IPS DF 6.9 (cell line): ENCODE measurements around the gene SREK1.

ENCODE experiments used
- DNase-seq: peaks from one replicate; pipeline ENCODE4 v3.0.0-alpha.2; 2013; ENCODE audit warnings: low read depth, low spot score
- H3K27ac ChIP-seq: one replicate; pipeline ENCODE4 v1.5.1; 2013; ENCODE audit warnings: low read length, control low read depth
- H3K27me3 ChIP-seq: 2 replicates; pipeline ENCODE4 v1.6.1; 2013; ENCODE audit warnings: mild to moderate bottlenecking, low read length; ENCODE audit not compliant: control insufficient read depth, insufficient read depth
- H3K36me3 ChIP-seq: 2 replicates; pipeline ENCODE4 v1.6.1; 2013; ENCODE audit warnings: low read length; ENCODE audit not compliant: control insufficient read depth, insufficient read depth
- H3K4me1 ChIP-seq: 2 replicates; pipeline ENCODE4 v1.6.1; 2013; ENCODE audit warnings: low read length; ENCODE audit not compliant: control insufficient read depth, insufficient read depth
- H3K4me3 ChIP-seq: 2 replicates; pipeline ENCODE4 v1.5.1; 2013; ENCODE audit warnings: mild to moderate bottlenecking, low read length
- H3K9me3 ChIP-seq: 2 replicates; pipeline ENCODE4 v1.6.1; 2013; ENCODE audit warnings: low read length, inconsistent platforms; ENCODE audit not compliant: control insufficient read depth, insufficient read depth
- WGBS: extraction: QIAGEN DNeasy Blood & Tissue Kit; methylation state at CpG from one replicate; pipeline ENCODE4 v1.1.7; 2013; ENCODE audit warnings: mixed read lengths, missing lambda C conversion rate; ENCODE audit not compliant: insufficient read length, insufficient coverage; 5-methylcytosine and 5-hydroxymethylcytosine counted together

SREK1 gene

DNA sequence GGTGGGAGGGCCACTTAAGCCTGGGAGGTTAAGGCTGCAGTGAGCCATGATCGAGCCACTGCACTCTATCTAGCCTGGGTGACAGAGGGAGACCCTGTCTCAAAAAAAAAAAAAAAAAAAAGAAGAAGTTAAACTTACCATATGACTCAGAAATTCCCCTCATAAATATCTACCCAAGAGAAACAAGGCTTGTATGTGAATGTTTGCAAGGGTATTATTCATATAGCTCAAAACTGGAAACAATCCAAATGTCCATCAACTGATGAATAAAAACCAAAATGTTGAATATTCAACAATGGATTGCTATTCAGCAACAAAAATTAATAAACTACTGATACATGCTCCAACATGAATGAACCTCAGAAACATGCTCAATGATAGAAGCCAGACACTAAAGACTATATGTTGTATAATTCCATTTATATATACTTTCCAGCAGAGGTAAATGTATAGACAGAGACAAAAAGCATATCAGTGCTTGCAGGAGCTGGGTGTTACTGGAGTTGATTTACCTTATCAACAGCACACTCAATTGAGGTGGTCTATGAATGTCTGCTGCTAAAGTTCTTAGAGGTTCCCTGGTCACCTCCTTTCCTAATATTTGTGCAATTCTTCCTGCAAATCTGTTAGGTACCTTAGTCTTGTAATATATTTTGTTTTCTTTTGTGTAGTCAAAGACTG, 5.3 kb upstream of the SREK1 start:
- Histone ChIP-seq H3K36me3 (no peaks in the 10 kb centered on the region), H3K9me3 (no peaks in the 10 kb centered on the region), H3K4me3 (no peak overlapping the region), H3K27ac (no peak overlapping the region), H3K4me1 (no peaks in the 10 kb centered on the region), H3K27me3 (no peaks in the 10 kb centered on the region)
- DNase-seq: no peak
- WGBS: no CpG with 5 or more reads among the region's 1 CpG

DNA sequence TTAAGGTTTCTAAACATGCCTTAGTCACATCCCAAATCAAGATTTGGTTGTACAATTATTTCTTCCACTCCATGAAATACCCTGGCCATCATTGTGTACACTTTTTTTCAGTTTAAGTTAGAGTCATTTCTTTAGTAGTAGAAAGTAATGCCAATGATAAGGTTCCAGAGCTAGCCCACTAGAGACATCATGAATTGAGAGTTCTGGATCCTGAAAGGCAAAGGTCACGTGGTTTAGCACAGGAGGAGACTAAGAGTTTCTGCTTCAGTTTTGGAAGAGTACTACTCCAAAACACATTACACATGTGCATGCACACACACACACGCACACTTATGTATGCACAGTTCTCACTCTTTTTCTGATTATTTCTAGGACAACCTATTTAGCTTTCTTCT, 4.8 kb upstream of the SREK1 start:
- no peaks in the 10 kb centered on the region for H3K4me1 ChIP-seq
- DNase-seq: no peak
- no peaks in the 10 kb centered on the region for H3K36me3 ChIP-seq
- H3K27ac ChIP-seq: no peak overlapping the region
- WGBS: no CpG with 5 or more reads among the region's 2 CpGs
- no peak overlapping the region for H3K4me3 ChIP-seq
- no peaks in the 10 kb centered on the region for H3K27me3 ChIP-seq
- H3K9me3 ChIP-seq: no peaks in the 10 kb centered on the region

DNA sequence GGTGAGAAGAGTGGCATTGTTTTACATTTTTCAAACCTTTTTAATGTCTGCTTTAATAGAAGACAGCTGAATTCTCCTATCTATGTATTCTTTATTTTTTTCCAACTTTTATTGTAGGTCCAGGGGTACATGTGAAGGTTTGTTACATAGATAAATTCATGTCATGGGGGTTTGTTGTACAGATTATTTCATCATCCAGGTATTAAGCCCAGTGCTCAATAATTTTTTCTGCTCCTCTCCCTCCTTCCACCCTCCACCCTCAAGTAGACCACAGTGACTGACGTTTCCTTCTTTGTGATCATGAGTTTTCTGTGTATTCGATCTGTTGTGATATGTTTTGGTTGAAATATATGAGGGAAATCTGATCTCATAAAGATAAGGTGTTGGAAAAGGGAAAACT, 1.7 kb upstream of the SREK1 start:
- Histone ChIP-seq H3K36me3 (no peaks in the 10 kb centered on the region), H3K9me3 (no peaks in the 10 kb centered on the region), H3K27ac (no peak overlapping the region), H3K4me3 (no peak overlapping the region), H3K27me3 (no peaks in the 10 kb centered on the region), H3K4me1 (no peaks in the 10 kb centered on the region)
- no CpG with 5 or more reads among the region's 2 CpGs for WGBS
- DNase-seq: no peak

DNA sequence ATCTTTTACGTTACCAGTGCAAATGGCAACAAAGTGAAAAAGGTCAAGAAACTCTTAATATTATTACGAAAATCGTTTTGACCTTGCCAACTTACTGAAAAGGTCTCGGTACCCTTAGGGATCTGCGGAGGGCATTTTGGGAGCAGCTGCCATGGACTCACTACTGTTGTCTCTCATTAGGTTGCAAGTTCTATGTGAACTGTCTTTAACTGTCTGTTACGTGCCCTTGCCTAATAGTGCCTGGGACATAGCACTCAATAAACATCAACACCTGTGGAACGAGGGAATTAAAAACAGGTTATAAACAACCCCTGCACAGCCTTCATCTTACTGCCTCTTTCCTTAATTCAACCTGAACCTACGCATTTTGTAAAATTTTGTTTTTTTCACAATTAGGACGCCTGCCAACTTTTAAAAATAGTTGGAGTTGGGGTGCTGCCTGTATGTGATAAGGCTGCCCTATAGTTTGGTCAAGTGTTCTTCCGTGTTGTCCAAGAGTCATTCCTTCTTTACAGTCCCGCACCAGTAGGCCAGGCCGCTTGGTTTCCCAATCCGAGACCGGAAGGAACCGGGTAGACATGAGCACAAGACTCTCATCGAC, 527 bp upstream of the SREK1 start:
- Histone ChIP-seq H3K36me3 (no peaks in the 10 kb centered on the region), H3K27ac (no peak overlapping the region), H3K27me3 (no peaks in the 10 kb centered on the region), H3K9me3 (no peaks in the 10 kb centered on the region), H3K4me1 (no peaks in the 10 kb centered on the region), H3K4me3 (peak overlapping the region; percentile 97; the same call in 1 of the 2 replicates)
- WGBS: no CpG with 5 or more reads among the region's 16 CpGs
- DNase-seq: no peak

DNA sequence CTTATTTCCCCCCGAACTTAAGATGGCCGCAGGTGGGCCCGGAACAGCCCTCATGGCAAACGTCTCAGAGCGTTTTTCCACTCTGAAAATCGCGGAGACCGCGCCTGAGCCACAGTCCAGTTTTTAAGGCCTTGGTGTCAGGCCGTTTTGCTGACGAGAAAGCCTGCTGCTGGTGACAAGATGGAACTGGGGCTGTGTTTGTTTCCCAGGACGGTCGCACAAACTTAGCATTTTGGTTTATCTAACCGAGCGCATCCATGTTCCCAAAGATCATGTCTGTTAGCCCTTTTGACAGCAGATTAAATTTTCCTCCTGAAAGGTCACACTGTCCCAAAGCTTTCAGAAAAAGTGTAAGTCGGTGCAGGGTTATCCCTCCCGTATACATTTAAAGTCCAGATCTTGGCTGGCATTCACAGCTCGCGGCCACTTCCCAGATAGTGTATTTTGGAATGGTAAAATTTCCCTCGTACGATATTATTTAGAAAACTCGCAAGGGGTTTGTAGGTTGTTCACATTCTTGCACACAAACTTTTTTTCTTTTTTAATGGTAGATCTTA, 812 bp downstream of the SREK1 start:
- peak; percentile 22 for DNase-seq
- H3K27me3 ChIP-seq: no peaks in the 10 kb centered on the region
- WGBS: no CpG with 5 or more reads among the region's 22 CpGs
- H3K4me3 ChIP-seq: peak overlapping the region; percentile 97
- no peaks in the 10 kb centered on the region for H3K4me1 ChIP-seq
- no peaks in the 10 kb centered on the region for H3K36me3 ChIP-seq
- H3K9me3 ChIP-seq: no peaks in the 10 kb centered on the region
- H3K27ac ChIP-seq: no peak overlapping the region

DNA sequence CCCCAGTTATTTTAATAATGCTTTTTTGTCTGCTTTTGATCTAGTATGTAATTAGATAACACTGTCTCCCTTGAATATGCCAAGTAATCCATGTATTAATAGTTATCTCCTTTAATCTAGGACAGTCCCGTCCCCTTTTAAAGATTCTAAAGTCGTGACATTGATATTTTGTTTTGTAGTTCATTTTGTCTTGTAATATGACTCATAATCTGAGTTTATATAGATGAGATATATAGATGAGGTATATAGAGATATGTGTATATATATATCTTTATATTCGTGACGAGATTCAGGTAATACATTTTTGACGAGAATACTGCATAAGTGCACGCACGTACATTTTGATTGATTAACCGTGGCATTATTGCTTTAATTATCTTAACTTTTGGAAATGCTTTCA, 1.6 kb downstream of the SREK1 start:
- H3K4me3 ChIP-seq: no peak overlapping the region
- no peaks in the 10 kb centered on the region for H3K4me1 ChIP-seq
- no peak overlapping the region for H3K27ac ChIP-seq
- H3K27me3 ChIP-seq: no peaks in the 10 kb centered on the region
- H3K9me3 ChIP-seq: no peaks in the 10 kb centered on the region
- no peak for DNase-seq
- no peaks in the 10 kb centered on the region for H3K36me3 ChIP-seq
- 100% methylated on average over 3 of the region's 8 CpGs for WGBS

DNA sequence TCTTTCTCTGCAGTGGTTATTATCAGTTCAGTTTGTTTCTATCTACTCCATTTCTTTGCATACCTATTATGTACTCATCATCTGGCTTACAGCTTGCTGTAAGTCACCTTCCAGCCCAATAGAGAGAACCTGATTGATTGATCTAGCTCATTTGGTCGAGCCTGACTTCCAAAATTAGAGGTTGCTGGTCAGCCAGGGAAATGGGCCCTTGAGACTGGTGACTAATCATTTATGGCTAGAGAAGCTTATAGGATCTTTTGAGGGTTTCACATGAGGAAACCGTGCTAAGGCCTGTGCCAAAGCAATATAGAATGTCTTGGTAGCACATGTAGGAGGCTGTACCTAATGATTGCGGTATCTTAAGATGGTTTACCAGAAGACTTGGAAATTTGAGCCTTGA, 5.8 kb downstream of the SREK1 start:
- Histone ChIP-seq H3K36me3 (no peaks in the 10 kb centered on the region), H3K27ac (no peak overlapping the region), H3K4me1 (no peaks in the 10 kb centered on the region), H3K9me3 (no peaks in the 10 kb centered on the region), H3K27me3 (no peaks in the 10 kb centered on the region), H3K4me3 (no peak overlapping the region)
- no CpG with 5 or more reads among the region's 3 CpGs for WGBS
- no peak for DNase-seq

DNA sequence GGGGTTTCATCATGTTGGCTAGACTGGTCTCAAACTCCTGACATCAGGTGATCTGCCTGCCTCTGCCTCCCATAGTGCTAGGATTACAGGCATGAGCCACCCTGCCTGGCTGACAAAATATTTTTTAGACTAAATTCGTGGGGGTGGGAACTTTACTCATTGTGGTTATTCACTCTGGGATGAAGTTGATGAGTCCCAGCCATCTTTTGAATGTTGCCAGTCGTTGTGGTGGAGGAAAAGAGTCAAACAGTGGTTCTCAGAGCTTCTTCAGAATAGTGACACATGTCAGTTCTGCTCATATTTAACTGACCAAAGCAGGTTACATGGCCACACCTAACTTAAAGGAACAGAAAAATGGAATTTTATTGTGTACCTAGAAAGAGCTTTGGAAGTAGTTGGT, 6.9 kb downstream of the SREK1 start:
- no peak overlapping the region for H3K27ac ChIP-seq
- no peak for DNase-seq
- WGBS: no CpG with 5 or more reads among the region's 2 CpGs
- no peaks in the 10 kb centered on the region for H3K9me3 ChIP-seq
- H3K27me3 ChIP-seq: no peaks in the 10 kb centered on the region
- no peaks in the 10 kb centered on the region for H3K36me3 ChIP-seq
- no peak overlapping the region for H3K4me3 ChIP-seq
- H3K4me1 ChIP-seq: no peaks in the 10 kb centered on the region

DNA sequence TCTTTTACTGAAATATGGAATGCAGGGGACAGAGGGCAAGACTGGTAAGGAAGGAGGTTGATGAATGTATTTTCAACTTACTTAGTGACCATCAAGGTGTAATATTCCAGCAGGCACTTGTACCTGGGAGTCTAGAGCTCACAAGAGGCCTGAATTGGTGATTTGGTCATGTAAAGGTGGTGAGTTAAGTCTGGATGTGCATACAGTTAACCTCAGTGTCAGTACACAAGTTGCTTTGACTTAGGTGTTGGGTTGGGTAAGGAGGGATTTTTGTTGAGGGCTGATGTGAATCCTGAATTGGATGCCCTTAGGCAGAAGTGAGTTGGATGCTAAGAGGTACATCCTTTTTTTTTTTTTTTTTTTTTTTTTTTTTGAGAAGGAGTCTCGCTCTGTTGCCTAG, 7.4 kb downstream of the SREK1 start:
- no peak for DNase-seq
- Histone ChIP-seq H3K36me3 (no peaks in the 10 kb centered on the region), H3K4me1 (no peaks in the 10 kb centered on the region), H3K9me3 (no peaks in the 10 kb centered on the region), H3K27me3 (no peaks in the 10 kb centered on the region), H3K27ac (no peak overlapping the region), H3K4me3 (no peak overlapping the region)
- no CpG with 5 or more reads among the region's 1 CpG for WGBS

DNA sequence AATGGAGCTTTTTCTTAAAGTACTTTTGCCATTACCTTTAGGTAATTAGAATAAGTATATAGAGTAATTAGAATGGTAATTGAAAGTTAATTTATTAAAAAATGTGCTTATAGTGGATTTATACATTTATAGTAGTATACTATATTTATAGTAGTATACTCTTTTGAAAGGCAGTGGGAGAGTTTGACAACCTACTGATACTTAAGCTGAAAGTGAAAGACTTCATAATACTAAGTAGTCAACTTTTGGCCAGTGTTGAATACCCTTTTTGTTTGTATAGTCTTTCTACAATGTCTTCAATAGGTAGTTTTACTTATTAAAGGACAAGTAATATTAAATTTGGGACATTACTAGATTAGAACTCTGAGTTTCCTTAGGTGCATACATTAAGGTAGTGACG, 12.9 kb downstream of the SREK1 start:
- H3K4me3 ChIP-seq: no peak overlapping the region
- no peaks in the 10 kb centered on the region; the same call in 1 of the 2 replicates for H3K36me3 ChIP-seq
- DNase-seq: no peak
- no peak overlapping the region for H3K27ac ChIP-seq
- no peaks in the 10 kb centered on the region for H3K9me3 ChIP-seq
- H3K4me1 ChIP-seq: no peaks in the 10 kb centered on the region
- H3K27me3 ChIP-seq: no peaks in the 10 kb centered on the region
- no CpG with 5 or more reads among the region's 1 CpG for WGBS

DNA sequence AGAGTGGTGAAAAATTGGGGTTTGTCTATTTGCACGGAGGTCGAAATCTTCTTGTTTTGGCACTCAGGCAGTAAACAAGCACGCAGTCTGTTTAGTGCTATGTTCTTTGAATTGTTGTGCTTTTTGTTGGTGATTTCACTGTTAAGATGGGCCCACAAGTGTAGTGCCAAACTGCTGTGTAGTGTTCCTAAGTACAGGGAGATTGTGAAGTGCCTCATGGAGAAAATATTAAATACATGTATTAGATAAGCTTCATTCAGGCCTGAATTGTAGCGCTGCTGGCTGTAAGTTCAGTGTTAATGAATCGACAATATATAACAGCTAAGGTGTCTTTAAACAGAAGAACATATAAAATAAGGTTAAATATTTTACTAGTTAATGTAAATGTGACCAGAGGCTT, 17.3 kb downstream of the SREK1 start:
- peaks cover 4% of the 10 kb centered on the region; the same call in 1 of the 2 replicates for H3K36me3 ChIP-seq
- no peaks in the 10 kb centered on the region for H3K27me3 ChIP-seq
- H3K4me1 ChIP-seq: no peaks in the 10 kb centered on the region
- H3K27ac ChIP-seq: no peak overlapping the region
- WGBS: no CpG with 5 or more reads among the region's 5 CpGs
- H3K4me3 ChIP-seq: no peak overlapping the region
- DNase-seq: no peak
- H3K9me3 ChIP-seq: no peaks in the 10 kb centered on the region
